DND-41 (cell line): Measurements from ENCODE around the gene GZF1.
"Not testable (repeated sequence)": the region's sequence is repeated elsewhere in the genome, so short reads cannot be mapped to it uniquely, and the experiment has no call there.

Source experiments
- ATAC-seq: fragments of 200-7000 bp; cut with Tn5 transposase; 3 replicates; pipeline ENCODE4 v1.9.1; 2021; ENCODE audit warnings: low read depth; ENCODE audit not compliant: insufficient read depth
- DNase-seq: peaks from one replicate; pipeline ENCODE4 v3.0.0-alpha.2; 2020
- H2AFZ ChIP-seq: 2 replicates; pipeline ENCODE4 v1.6.0; 2012; ENCODE audit warnings: low read depth, low read length
- H3K27ac ChIP-seq: 2 replicates; pipeline ENCODE4 v1.5.1; 2012; ENCODE audit warnings: low read length, inconsistent platforms
- H3K27me3 ChIP-seq: fragments of 200-600 bp; sonication (generic); 2 replicates; pipeline ENCODE4 v1.6.0; 2012; ENCODE audit warnings: low read length, mild to moderate bottlenecking, inconsistent platforms; ENCODE audit not compliant: insufficient read depth, poor library complexity
- H3K36me3 ChIP-seq: 2 replicates; pipeline ENCODE4 v1.5.1; 2012; ENCODE audit warnings: low read length, inconsistent platforms; ENCODE audit not compliant: insufficient read depth
- H3K4me1 ChIP-seq: 2 replicates; pipeline ENCODE4 v1.5.1; 2012; ENCODE audit warnings: mild to moderate bottlenecking, low read length; ENCODE audit not compliant: insufficient read depth
- H3K4me2 ChIP-seq: 2 replicates; pipeline ENCODE4 v1.6.0; 2012; ENCODE audit warnings: mild to moderate bottlenecking, moderate library complexity, low read length, inconsistent platforms; ENCODE audit not compliant: insufficient read depth
- H3K4me3 ChIP-seq, 2 experiments: fragments of 200-600 bp in 1 of 2; shearing (Covaris generic) in 1 of 2; 2 replicates each; pipeline ENCODE4 v1.5.1; 2012 to 2016; ENCODE audit warnings: inconsistent platforms in 2 of 2, low read length in 2 of 2, mild to moderate bottlenecking in 2 of 2, low read depth in 1 of 2, moderate library complexity in 1 of 2
- H3K79me2 ChIP-seq: 2 replicates; pipeline ENCODE4 v1.6.0; 2012; ENCODE audit warnings: low read length, inconsistent platforms; ENCODE audit not compliant: insufficient read depth
- H3K9ac ChIP-seq: 2 replicates; pipeline ENCODE4 v1.6.0; 2012; ENCODE audit warnings: low read depth, mild to moderate bottlenecking, inconsistent platforms, low read length, moderate library complexity
- H3K9me3 ChIP-seq: 2 replicates; pipeline ENCODE4 v1.5.1; 2012; ENCODE audit warnings: low read length, moderate library complexity, mild to moderate bottlenecking, inconsistent platforms; ENCODE audit not compliant: insufficient read depth, severe bottlenecking
- H4K20me1 ChIP-seq: 2 replicates; pipeline ENCODE4 v1.6.0; 2012; ENCODE audit warnings: low read length; ENCODE audit not compliant: insufficient read depth
- EZH2 ChIP-seq: IDR thresholded peaks from 3 replicates; pipeline ENCODE4 v1.6.1; 2012; ENCODE audit warnings: borderline replicate concordance, low read depth, mild to moderate bottlenecking, moderate library complexity, low read length, inconsistent platforms; ENCODE audit not compliant: severe bottlenecking
- TF ChIP-seq, protein P1 (sequence below): IDR thresholded peaks from 2 replicates; pipeline ENCODE4 v1.5.1; 2012; ENCODE audit warnings: borderline replicate concordance, low read length, moderate library complexity, mild to moderate bottlenecking; ENCODE audit not compliant: poor library complexity, severe bottlenecking; ENCODE audit errors: extremely low read depth

The GZF1 gene

DNA sequence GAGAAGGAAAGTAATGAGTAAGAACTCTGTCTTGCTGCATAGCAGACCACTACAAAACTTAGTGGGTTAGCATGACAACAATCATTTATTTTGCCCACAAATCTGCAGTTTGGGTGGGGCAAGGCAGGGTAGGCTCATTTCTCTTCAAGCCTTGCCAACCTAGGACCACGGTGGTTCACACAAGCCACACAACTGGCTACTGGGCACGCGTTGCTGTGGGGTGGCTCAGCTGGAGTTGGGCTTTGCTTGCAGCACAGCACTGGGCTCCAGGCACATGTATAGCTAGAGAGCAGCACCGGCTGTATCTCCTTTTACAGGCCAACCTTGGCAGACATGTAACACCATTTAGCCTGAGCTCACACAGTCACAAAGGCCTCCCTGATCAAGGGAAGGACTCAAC lies 16.0 kb upstream of the GZF1 start:
- no peak for DNase-seq
- Histone ChIP-seq H3K27me3 (no peaks in the 10 kb centered on the region), H3K4me1 (peaks cover 10% of the 10 kb centered on the region), H3K9ac (no peak overlapping the region), H3K79me2 (peaks cover 9% of the 10 kb centered on the region), H3K36me3 (no peaks in the 10 kb centered on the region; the same call in 1 of the 2 replicates), H3K4me2 (no peak overlapping the region), H3K27ac (no peak overlapping the region), H2AFZ (no peak overlapping the region), H3K9me3 (no peaks in the 10 kb centered on the region), H3K4me3 (no peak overlapping the region), H4K20me1 (0 out of 2 replicates have a peak, but pooled peaks cover 2% of the 10 kb centered on the region)
- ATAC-seq, result no peak
- TF ChIP-seq, protein P1, sequence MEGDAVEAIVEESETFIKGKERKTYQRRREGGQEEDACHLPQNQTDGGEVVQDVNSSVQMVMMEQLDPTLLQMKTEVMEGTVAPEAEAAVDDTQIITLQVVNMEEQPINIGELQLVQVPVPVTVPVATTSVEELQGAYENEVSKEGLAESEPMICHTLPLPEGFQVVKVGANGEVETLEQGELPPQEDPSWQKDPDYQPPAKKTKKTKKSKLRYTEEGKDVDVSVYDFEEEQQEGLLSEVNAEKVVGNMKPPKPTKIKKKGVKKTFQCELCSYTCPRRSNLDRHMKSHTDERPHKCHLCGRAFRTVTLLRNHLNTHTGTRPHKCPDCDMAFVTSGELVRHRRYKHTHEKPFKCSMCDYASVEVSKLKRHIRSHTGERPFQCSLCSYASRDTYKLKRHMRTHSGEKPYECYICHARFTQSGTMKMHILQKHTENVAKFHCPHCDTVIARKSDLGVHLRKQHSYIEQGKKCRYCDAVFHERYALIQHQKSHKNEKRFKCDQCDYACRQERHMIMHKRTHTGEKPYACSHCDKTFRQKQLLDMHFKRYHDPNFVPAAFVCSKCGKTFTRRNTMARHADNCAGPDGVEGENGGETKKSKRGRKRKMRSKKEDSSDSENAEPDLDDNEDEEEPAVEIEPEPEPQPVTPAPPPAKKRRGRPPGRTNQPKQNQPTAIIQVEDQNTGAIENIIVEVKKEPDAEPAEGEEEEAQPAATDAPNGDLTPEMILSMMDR, result no peak
- TF ChIP-seq EZH2, result no peak

DNA sequence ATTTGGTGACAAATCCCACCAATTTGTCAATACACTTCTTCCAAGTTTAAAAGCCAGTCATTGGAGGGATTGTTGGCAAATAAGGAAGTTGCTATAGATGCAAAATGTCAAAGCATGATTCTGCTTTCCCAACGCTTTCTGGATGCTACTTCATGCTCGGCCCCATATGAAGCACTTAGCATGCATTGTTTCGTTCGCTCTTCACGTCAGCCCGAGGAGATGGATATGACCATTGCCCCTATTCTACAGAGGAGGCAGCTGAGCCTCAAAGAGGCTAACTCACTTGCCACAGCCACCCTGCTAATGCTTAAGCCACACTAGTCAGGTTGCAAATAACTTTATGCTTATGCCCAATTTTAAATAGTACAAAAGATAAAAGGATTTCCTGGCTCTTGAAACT lies 14.2 kb upstream of the GZF1 start:
- ATAC-seq (no peak), DNase-seq (no peak)
- no peak overlapping the region for H3K9ac ChIP-seq
- no peak overlapping the region for H2AFZ ChIP-seq
- peaks cover 26% of the 10 kb centered on the region for H3K4me1 ChIP-seq
- peaks cover 18% of the 10 kb centered on the region for H4K20me1 ChIP-seq
- TF ChIP-seq, protein P1, result no peak
- TF ChIP-seq EZH2, result no peak
- no peaks in the 10 kb centered on the region for H3K27me3 ChIP-seq
- H3K9me3 ChIP-seq, result no peaks in the 10 kb centered on the region
- no peak overlapping the region for H3K4me2 ChIP-seq
- H3K36me3 ChIP-seq, result peaks cover 7% of the 10 kb centered on the region
- H3K4me3 ChIP-seq, result no peak overlapping the region
- peaks cover 27% of the 10 kb centered on the region for H3K79me2 ChIP-seq
- no peak overlapping the region for H3K27ac ChIP-seq

DNA sequence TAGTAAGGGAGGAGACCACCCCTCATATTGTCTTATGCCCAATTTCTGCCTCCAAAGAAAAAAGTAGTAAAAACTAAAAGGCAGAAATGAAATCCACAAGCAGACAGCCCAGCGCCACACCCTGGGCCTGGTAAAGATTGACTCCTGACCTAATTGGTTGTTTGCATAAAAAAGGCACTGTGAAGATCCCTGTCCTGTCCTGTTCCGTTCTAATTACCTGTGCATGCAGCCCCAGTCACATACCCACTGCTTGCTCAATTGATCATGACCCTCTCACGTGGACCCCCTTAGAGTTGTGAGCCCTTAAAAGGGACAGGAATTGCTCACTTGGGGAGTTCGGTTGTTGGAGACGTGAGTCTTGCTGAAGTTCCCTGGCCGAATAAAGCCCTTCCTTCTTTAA lies 13.5 kb upstream of the GZF1 start:
- H3K4me3 ChIP-seq, H3K9me3 ChIP-seq, DNase-seq, H3K27me3 ChIP-seq, H3K9ac ChIP-seq, H3K27ac ChIP-seq, H2AFZ ChIP-seq, ATAC-seq, H3K4me2 ChIP-seq: not testable (repeated sequence)
- H4K20me1 ChIP-seq, result peaks cover 25% of the 10 kb centered on the region
- peaks cover 33% of the 10 kb centered on the region for H3K4me1 ChIP-seq
- H3K79me2 ChIP-seq, result peaks cover 34% of the 10 kb centered on the region
- H3K36me3 ChIP-seq, result peaks cover 14% of the 10 kb centered on the region

- TF ChIP-seq, protein P1, result peak; percentile 69
- TF ChIP-seq EZH2, result no peak
- peaks cover 24% of the 10 kb centered on the region for H3K36me3 ChIP-seq
- peak overlapping the region; percentile 87 for H3K4me2 ChIP-seq
- peak; percentile 88 for DNase-seq
- H3K27ac ChIP-seq, result peak overlapping the region; percentile 92
- peak overlapping the region; percentile 86 for H3K9ac ChIP-seq
- no peaks in the 10 kb centered on the region for H3K9me3 ChIP-seq
- H3K4me1 ChIP-seq, result peaks cover 42% of the 10 kb centered on the region
- H3K27me3 ChIP-seq, result no peaks in the 10 kb centered on the region
- H3K79me2 ChIP-seq, result peaks cover 45% of the 10 kb centered on the region
- H3K4me3 ChIP-seq, result peak overlapping the region; percentile 71 to 78
- ATAC-seq, result peak; percentile 73
- H4K20me1 ChIP-seq, result peaks cover 35% of the 10 kb centered on the region
- peak overlapping the region; percentile 79 for H2AFZ ChIP-seq
These were observed 12.4 kb upstream of the GZF1 start for GRCh38 chr20:23349338-23350195.
